Hepatocyte (in vitro differentiated cells): ENCODE data around the gene HEXA. TPM values are rescaled to one million over a fixed set of nuclear protein-coding genes. Genes with fewer than 3 reads are reported as not detected.

Experiments used
- DNase-seq: peaks from one replicate; pipeline ENCODE4 v3.0.0-alpha.2; 2016; ENCODE audit warnings: low spot score
- H2AFZ ChIP-seq: fragments of 200-600 bp; sonication (generic); 2 replicates; pipeline ENCODE4 v1.6.0; 2016; ENCODE audit warnings: antibody characterized with exemption, mild to moderate bottlenecking
- H3K27ac ChIP-seq: fragments of 200-600 bp; sonication (generic); 2 replicates; pipeline ENCODE4 v1.5.1; 2016; ENCODE audit warnings: mild to moderate bottlenecking
- H3K27me3 ChIP-seq: fragments of 200-600 bp; sonication (generic); 2 replicates; pipeline ENCODE4 v1.6.1; 2016
- H3K36me3 ChIP-seq: fragments of 200-600 bp; sonication (generic); replicated peaks from 2 replicates; pipeline ENCODE4 v1.5.1; 2016; ENCODE audit warnings: low read depth; ENCODE audit not compliant: insufficient read depth
- H3K4me1 ChIP-seq: fragments of 200-600 bp; sonication (generic); 2 replicates; pipeline ENCODE4 v1.5.1; 2016; ENCODE audit warnings: mild to moderate bottlenecking, moderate library complexity; ENCODE audit not compliant: insufficient read depth
- H3K4me2 ChIP-seq: fragments of 200-600 bp; sonication (generic); 2 replicates; pipeline ENCODE4 v1.6.0; 2016
- H3K4me3 ChIP-seq: fragments of 200-600 bp; sonication (generic); 2 replicates; pipeline ENCODE4 v1.5.1; 2016; ENCODE audit warnings: mild to moderate bottlenecking
- H3K79me2 ChIP-seq: fragments of 200-600 bp; sonication (generic); 2 replicates; pipeline ENCODE4 v1.6.0; 2017; ENCODE audit warnings: mild to moderate bottlenecking
- H3K9me2 ChIP-seq: fragments of 200-600 bp; sonication (generic); replicated peaks from 2 replicates; pipeline ENCODE4 v1.6.0; 2017; ENCODE audit warnings: mild to moderate bottlenecking; ENCODE audit not compliant: insufficient read depth
- H3K9me3 ChIP-seq: fragments of 200-600 bp; sonication (generic); 2 replicates; pipeline ENCODE4 v1.5.1; 2016; ENCODE audit warnings: low read depth, mild to moderate bottlenecking
- H4K20me1 ChIP-seq: fragments of 200-600 bp; sonication (generic); 2 replicates; pipeline ENCODE4 v1.6.0; 2016; ENCODE audit warnings: mild to moderate bottlenecking; ENCODE audit not compliant: insufficient read depth, poor library complexity, severe bottlenecking
- CTCF ChIP-seq: fragments of 200-600 bp; sonication (generic); IDR thresholded peaks from 2 replicates; pipeline ENCODE4 v1.5.1; 2016; ENCODE audit warnings: antibody characterized with exemption, mild to moderate bottlenecking; ENCODE audit not compliant: poor library complexity
- EZH2 ChIP-seq: fragments of 200-600 bp; sonication (generic); IDR thresholded peaks from 2 replicates; pipeline ENCODE4 v1.6.1; 2016; ENCODE audit warnings: antibody characterized with exemption, mild to moderate bottlenecking, borderline replicate concordance
- EZH2phosphoT487 ChIP-seq: fragments of 200-600 bp; sonication (generic); IDR thresholded peaks from one replicate; pipeline ENCODE4 v1.6.1; 2018; ENCODE audit warnings: antibody characterized with exemption, mild to moderate bottlenecking, low read depth, moderate library complexity; ENCODE audit not compliant: unreplicated experiment, severe bottlenecking
- WGBS: methylation state at CpG from one replicate; pipeline ENCODE4 v1.1.6; 2016; ENCODE audit warnings: low lambda C conversion rate; ENCODE audit errors: missing lambda C conversion rate; 5-methylcytosine and 5-hydroxymethylcytosine counted together
- polyA plus RNA-seq: library from polyadenylated mRNA; unstranded; fragments of >200 nt; fragmentation: Nextera tagmentation; extraction: Ambion mirVana; gene quantifications from 2 replicates; pipeline ENCODE4 v1.2.1, GENCODE V29; 2016
- total RNA-seq: library from RNA; depleted of rRNA; stranded (reverse); fragments of >200 nt; gene quantifications from 2 replicates; pipeline ENCODE4 v1.2.3, GENCODE V29; 2014

Gene HEXA
- total and polyA plus RNA-seq, 2 experiments from 2014 or later, result 180 to 286 TPM

- TF ChIP-seq CTCF (no peak), EZH2 (no peak), EZH2phosphoT487 (no peak)
- no peaks in the 10 kb centered on the region for H3K9me2 ChIP-seq
- H3K4me1 ChIP-seq, result no peaks in the 10 kb centered on the region
- H3K9me3 ChIP-seq, result no peaks in the 10 kb centered on the region
- H3K79me2 ChIP-seq, result peaks cover 64% of the 10 kb centered on the region
- no peak overlapping the region for H3K4me2 ChIP-seq
- 64% methylated on average over 7 of the region's 7 CpGs for WGBS
- no peak overlapping the region for H3K4me3 ChIP-seq
- peaks cover 58% of the 10 kb centered on the region for H4K20me1 ChIP-seq
- no peaks in the 10 kb centered on the region for H3K27me3 ChIP-seq
- H3K27ac ChIP-seq, result no peak overlapping the region
- DNase-seq, result no peak
- H3K36me3 ChIP-seq, result peaks cover 4% of the 10 kb centered on the region
- no peak overlapping the region for H2AFZ ChIP-seq
These were observed 17.1 kb downstream of the HEXA start for GRCh38 chr15:72358650-72359171.

- no peaks in the 10 kb centered on the region for H3K9me2 ChIP-seq
- no peaks in the 10 kb centered on the region for H3K9me3 ChIP-seq
- H3K27me3 ChIP-seq, result no peaks in the 10 kb centered on the region
- H3K4me2 ChIP-seq, result no peak overlapping the region
- DNase-seq, result no peak
- no peaks in the 10 kb centered on the region for H3K4me1 ChIP-seq
- H3K36me3 ChIP-seq, result peaks cover 4% of the 10 kb centered on the region
- WGBS, result 91% methylated on average over 3 of the region's 3 CpGs
- H3K79me2 ChIP-seq, result peaks cover 58% of the 10 kb centered on the region
- no peak overlapping the region for H3K27ac ChIP-seq
- TF ChIP-seq CTCF (no peak), EZH2phosphoT487 (no peak), EZH2 (no peak)
- peaks cover 53% of the 10 kb centered on the region for H4K20me1 ChIP-seq
- H3K4me3 ChIP-seq, result no peak overlapping the region
- H2AFZ ChIP-seq, result no peak overlapping the region
These were observed 17.7 kb downstream of the HEXA start for GRCh38 chr15:72358121-72358520.

GRCh38 chr15:72354496-72354895, 21.3 kb downstream of the HEXA start:
- Histone ChIP-seq H3K36me3 (peaks cover 4% of the 10 kb centered on the region), H3K9me2 (no peaks in the 10 kb centered on the region), H3K4me1 (no peaks in the 10 kb centered on the region), H3K4me3 (no peak overlapping the region), H4K20me1 (peaks cover 30% of the 10 kb centered on the region), H3K27ac (no peak overlapping the region), H3K79me2 (peaks cover 26% of the 10 kb centered on the region), H3K4me2 (no peak overlapping the region), H3K27me3 (no peaks in the 10 kb centered on the region), H2AFZ (no peak overlapping the region), H3K9me3 (no peaks in the 10 kb centered on the region)
- no peak for DNase-seq
- TF ChIP-seq EZH2phosphoT487 (no peak), CTCF (no peak), EZH2 (no peak)
- WGBS, result 93% methylated on average over 1 of the region's 1 CpG

GRCh38 chr15:72353266-72353665, 22.5 kb downstream of the HEXA start:
- H3K36me3 ChIP-seq, result peaks cover 4% of the 10 kb centered on the region
- no peak overlapping the region for H3K27ac ChIP-seq
- no peaks in the 10 kb centered on the region for H3K9me2 ChIP-seq
- peaks cover 18% of the 10 kb centered on the region for H4K20me1 ChIP-seq
- no peak overlapping the region for H3K4me3 ChIP-seq
- no peak for DNase-seq
- no peaks in the 10 kb centered on the region for H3K27me3 ChIP-seq
- no peaks in the 10 kb centered on the region for H3K4me1 ChIP-seq
- peaks cover 17% of the 10 kb centered on the region for H3K79me2 ChIP-seq
- no peak for TF ChIP-seq CTCF
- TF ChIP-seq EZH2phosphoT487, result no peak
- TF ChIP-seq EZH2, result no peak
- no peak overlapping the region for H3K4me2 ChIP-seq
- no peak overlapping the region for H2AFZ ChIP-seq
- no peaks in the 10 kb centered on the region for H3K9me3 ChIP-seq
- WGBS, result 94% methylated on average over 2 of the region's 2 CpGs
